Measurements from ENCODE around the gene CEP164. TPM values are rescaled to one million over a fixed set of nuclear protein-coding genes. Genes with fewer than 3 reads are reported as not detected.

CEP164 gene
- polyA plus RNA-seq, 1 donor from 2014 or later = 27.4 TPM

DNA sequence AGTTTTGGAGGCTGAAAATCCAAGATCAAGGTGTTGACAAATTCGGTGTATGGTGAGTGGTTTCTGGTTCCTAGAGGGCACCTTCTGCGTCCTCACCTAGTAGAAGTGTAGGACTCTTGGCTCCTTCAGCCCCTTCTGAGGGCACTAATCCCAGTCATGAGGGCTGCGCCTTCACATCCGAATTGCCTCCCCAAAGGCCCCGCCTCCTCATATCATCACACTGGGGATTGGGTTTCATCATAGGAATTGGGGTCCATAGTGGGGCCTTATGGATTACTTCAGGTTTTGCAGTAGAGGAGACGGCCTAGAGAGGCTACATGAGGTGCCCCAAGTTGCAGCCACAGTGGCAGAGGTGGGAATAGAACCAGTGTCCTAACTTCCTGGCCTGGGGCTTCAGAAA lies 87.1 kb downstream of the CEP164 start:
- no peak overlapping the region for H2AFZ ChIP-seq (ENCODE audit: low read depth, low read length)
- H3K9ac ChIP-seq (ENCODE audit: low read length) = no peak overlapping the region
- no peaks in the 10 kb centered on the region for H3K9me3 ChIP-seq (ENCODE audit: low read length)
- no peak for TF ChIP-seq RAD21 (conservative IDR thresholded peaks at IDR 0.05)
- no peak for TF ChIP-seq MXI1 (conservative IDR thresholded peaks at IDR 0.05; ENCODE audit: poor library complexity, severe bottlenecking)
- no peak for TF ChIP-seq SMC3 (conservative IDR thresholded peaks at IDR 0.05; ENCODE audit: poor library complexity)
- no peak for TF ChIP-seq TAF1 (IDR thresholded peaks at IDR 0.05; ENCODE audit: low read depth)
- no peak for TF ChIP-seq CTCF (IDR thresholded peaks at IDR 0.05; ENCODE audit: poor library complexity, severe bottlenecking)
- no peak for TF ChIP-seq REST (IDR thresholded peaks at IDR 0.05; ENCODE audit: borderline replicate concordance)
- TF ChIP-seq EP300 (conservative IDR thresholded peaks at IDR 0.05; ENCODE audit: poor library complexity, severe bottlenecking) = no peak
- TF ChIP-seq POLR2AphosphoS5 (IDR thresholded peaks at IDR 0.05) = no peak
- TF ChIP-seq EZH2 (IDR thresholded peaks at IDR 0.05; ENCODE audit: borderline replicate concordance, insufficient read depth, low read length, poor library complexity, severe bottlenecking) = no peak
- no peaks in the 10 kb centered on the region for H3K79me2 ChIP-seq (replicated peaks; ENCODE audit: insufficient read depth, low read length)
- H3K27ac ChIP-seq (ENCODE audit: low read length) = no peak overlapping the region
- H3K27me3 ChIP-seq (ENCODE audit: insufficient read depth, low read depth, low read length) = no peaks in the 10 kb centered on the region
- no peaks in the 10 kb centered on the region for H3F3A ChIP-seq (ENCODE audit: insufficient read depth, low read length, poor library complexity, severe bottlenecking)
- H3K4me2 ChIP-seq (ENCODE audit: low read length) = no peak overlapping the region
- no peak overlapping the region for H3K4me3 ChIP-seq (ENCODE audit: low read length)
- H4K20me1 ChIP-seq (ENCODE audit: insufficient read depth) = no peaks in the 10 kb centered on the region
- no peaks in the 10 kb centered on the region for H3K36me3 ChIP-seq (ENCODE audit: insufficient read depth, low read length)
- H3K9me2 ChIP-seq (ENCODE audit: insufficient read depth, low read length) = no peaks in the 10 kb centered on the region

DNA sequence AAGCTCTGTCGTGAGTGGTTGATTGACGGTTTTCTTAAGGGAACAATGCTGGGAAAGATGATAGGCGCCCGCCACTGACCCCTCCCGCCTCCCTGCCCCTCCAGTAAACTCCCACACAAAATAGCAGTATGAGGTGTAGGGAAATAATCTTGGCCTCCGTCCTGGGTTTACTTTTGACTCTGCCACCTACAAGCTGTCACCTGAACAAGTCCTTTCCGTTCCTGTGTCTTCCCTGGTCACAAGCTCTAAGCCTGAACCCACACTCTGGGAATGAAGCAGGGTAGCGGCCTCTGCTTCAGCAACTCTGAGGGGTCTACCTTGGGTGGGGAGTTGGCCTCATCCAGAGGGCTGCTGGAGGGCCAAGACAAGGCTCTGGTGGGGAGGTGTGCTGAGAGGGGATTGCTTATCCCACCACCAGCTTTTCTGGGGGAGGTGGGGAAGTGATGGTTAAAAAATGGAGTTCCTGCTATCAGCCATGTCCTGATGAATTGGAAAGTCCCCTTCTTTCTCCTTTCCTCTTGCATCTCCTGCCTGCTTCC lies 87.8 kb downstream of the CEP164 start:
- Histone ChIP-seq H3K9ac (ENCODE audit: low read length) (no peak overlapping the region), H3K9me2 (ENCODE audit: insufficient read depth, low read length) (no peaks in the 10 kb centered on the region), H4K20me1 (ENCODE audit: insufficient read depth) (no peaks in the 10 kb centered on the region), H3K27ac (ENCODE audit: low read length) (no peak overlapping the region), H3K4me2 (ENCODE audit: low read length) (no peak overlapping the region), H3K4me3 (ENCODE audit: low read length) (no peak overlapping the region), H3K27me3 (ENCODE audit: insufficient read depth, low read depth, low read length) (no peaks in the 10 kb centered on the region), H3K36me3 (ENCODE audit: insufficient read depth, low read length) (no peaks in the 10 kb centered on the region), H3K9me3 (ENCODE audit: low read length) (no peaks in the 10 kb centered on the region), H3K79me2 (replicated peaks; ENCODE audit: insufficient read depth, low read length) (no peaks in the 10 kb centered on the region), H2AFZ (ENCODE audit: low read depth, low read length) (no peak overlapping the region), H3F3A (ENCODE audit: insufficient read depth, low read length, poor library complexity, severe bottlenecking) (no peaks in the 10 kb centered on the region)
- TF ChIP-seq EP300 (conservative IDR thresholded peaks at IDR 0.05; ENCODE audit: poor library complexity, severe bottlenecking) (no peak), POLR2AphosphoS5 (IDR thresholded peaks at IDR 0.05) (no peak), REST (IDR thresholded peaks at IDR 0.05; ENCODE audit: borderline replicate concordance) (no peak), SMC3 (conservative IDR thresholded peaks at IDR 0.05; ENCODE audit: poor library complexity) (no peak), CTCF (IDR thresholded peaks at IDR 0.05; ENCODE audit: poor library complexity, severe bottlenecking) (no peak), MXI1 (conservative IDR thresholded peaks at IDR 0.05; ENCODE audit: poor library complexity, severe bottlenecking) (no peak), EZH2 (IDR thresholded peaks at IDR 0.05; ENCODE audit: borderline replicate concordance, insufficient read depth, low read length, poor library complexity, severe bottlenecking) (no peak), TAF1 (IDR thresholded peaks at IDR 0.05; ENCODE audit: low read depth) (no peak), RAD21 (conservative IDR thresholded peaks at IDR 0.05) (no peak)
